Colonic mucosa (tissue), 4 donors: ENCODE results near the gene LY6G6C. TPM values are rescaled to one million over a fixed set of nuclear protein-coding genes. Genes with fewer than 3 reads are reported as not detected.

ENCODE experiments used
- DNase-seq: peaks from one replicate; pipeline ENCODE4 v3.0.0-alpha.2; 2020
- H3K27ac ChIP-seq: fragments of 200-600 bp; one replicate; pipeline ENCODE4 v1.8.0; 2021
- H3K27me3 ChIP-seq: fragments of 200-600 bp; one replicate; pipeline ENCODE4 v1.8.0; 2021
- H3K36me3 ChIP-seq: fragments of 200-600 bp; one replicate; pipeline ENCODE4 v1.8.0; 2021
- H3K4me1 ChIP-seq: fragments of 200-600 bp; one replicate; pipeline ENCODE4 v1.8.0; 2021; ENCODE audit warnings: mild to moderate bottlenecking
- H3K4me3 ChIP-seq: fragments of 200-600 bp; one replicate; pipeline ENCODE4 v1.8.0; 2021
- H3K9ac ChIP-seq, 2 donors: one replicate each; pipeline ENCODE4 v1.7.0; 2013; ENCODE audit warnings: control low read depth in 2 of 2, low read depth in 2 of 2, low read length in 2 of 2
- H3K9me3 ChIP-seq: fragments of 200-600 bp; one replicate; pipeline ENCODE4 v1.8.0; 2021
- CTCF ChIP-seq: fragments of 200-600 bp; IDR thresholded peaks from one replicate; pipeline ENCODE4 v1.8.0; 2022; ENCODE audit warnings: antibody characterized with exemption, mild to moderate bottlenecking
- intact Hi-C: fragments of 100-400 bp; cut with DNase I; formaldehyde crosslinking; loops from one replicate; pipeline ENCODE4 v1.14.1; 2022
- total RNA-seq, 2 donors: library from RNA; stranded (reverse); fragmentation: NEBNext Ultra II Directional in 1 of 2; extraction: Animal tissue kit (Norgen Biotek cat#: 25700) in 1 of 2; gene quantifications; one replicate each; pipeline ENCODE4 v1.2.1, GENCODE V29; 2021
- donor health status: healthy.
- donor health status: DM: no; HTN: no; CAD: no.
- donor health status: DM: no; HTN: no; CAD: no.

Gene LY6G6C
- total RNA-seq, 2 donors from 2014 or later = 2.3 TPM; not detected in 1

- intact Hi-C loops = loop anchor here (5.0 to 10.0 kb wide), 2 partner anchors 85 to 188 kb away; partner anchors contain the start of genes LY6G5C, NELFE and SKIC2
- Histone ChIP-seq H3K9me3 (no peaks in the 10 kb centered on the region), H3K4me1 (no peaks in the 10 kb centered on the region), H3K9ac (no peak overlapping the region), H3K27ac (no peak overlapping the region), H3K36me3 (no peaks in the 10 kb centered on the region), H3K4me3 (no peak overlapping the region), H3K27me3 (no peaks in the 10 kb centered on the region)
- DNase-seq = no peak
- TF ChIP-seq CTCF = no peak
Measured at GRCh38 chr6:31767096-31767645, 45.6 kb upstream of the LY6G6C start.

GRCh38 chr6:31765910-31766794 is 44.6 kb upstream of the LY6G6C start:
- peak overlapping the region; percentile 15 for H3K4me3 ChIP-seq
- peak; percentile 44 for DNase-seq
- no peaks in the 10 kb centered on the region for H3K4me1 ChIP-seq
- no peaks in the 10 kb centered on the region for H3K9me3 ChIP-seq
- no peak overlapping the region for H3K27ac ChIP-seq
- peak overlapping the region in 1 of 2 donors; percentile 43 for H3K9ac ChIP-seq
- no peak for TF ChIP-seq CTCF
- H3K27me3 ChIP-seq = no peaks in the 10 kb centered on the region
- no peaks in the 10 kb centered on the region for H3K36me3 ChIP-seq
- intact Hi-C loops = loop anchor here (5.0 to 10.0 kb wide), 2 partner anchors 84 to 189 kb away; partner anchors contain the start of genes LY6G5C, NELFE and SKIC2

GRCh38 chr6:31765559-31765909 is 44.0 kb upstream of the LY6G6C start:
- DNase-seq = no peak
- Histone ChIP-seq H3K4me1 (no peaks in the 10 kb centered on the region), H3K27me3 (no peaks in the 10 kb centered on the region), H3K4me3 (no peak overlapping the region), H3K9me3 (no peaks in the 10 kb centered on the region), H3K36me3 (no peaks in the 10 kb centered on the region), H3K9ac (no peak overlapping the region), H3K27ac (no peak overlapping the region)
- no peak for TF ChIP-seq CTCF
- intact Hi-C loops = loop anchor here (5.0 to 10.0 kb wide), 2 partner anchors 83 to 189 kb away; partner anchors contain the start of genes LY6G5C, NELFE and SKIC2

- no peak for TF ChIP-seq CTCF
- no peaks in the 10 kb centered on the region for H3K36me3 ChIP-seq
- no peak overlapping the region for H3K27ac ChIP-seq
- H3K9me3 ChIP-seq = no peaks in the 10 kb centered on the region
- intact Hi-C loops = loop anchor here (10.0 kb wide), 1 partner anchor 191 kb away; the partner anchor contains the start of genes NELFE and SKIC2
- DNase-seq = no peak
- H3K4me1 ChIP-seq = no peaks in the 10 kb centered on the region
- no peak overlapping the region for H3K4me3 ChIP-seq
- H3K9ac ChIP-seq = no peak overlapping the region
- no peaks in the 10 kb centered on the region for H3K27me3 ChIP-seq
Measured at GRCh38 chr6:31764198-31764597, 42.7 kb upstream of the LY6G6C start.

- Histone ChIP-seq H3K4me1 (no peaks in the 10 kb centered on the region), H3K9ac (no peak overlapping the region), H3K36me3 (no peaks in the 10 kb centered on the region), H3K9me3 (no peaks in the 10 kb centered on the region), H3K27ac (no peak overlapping the region), H3K27me3 (no peaks in the 10 kb centered on the region), H3K4me3 (no peak overlapping the region)
- intact Hi-C loops = loop anchor here (10.0 kb wide), 1 partner anchor 191 kb away; the partner anchor contains the start of genes NELFE and SKIC2
- TF ChIP-seq CTCF = no peak
- no peak for DNase-seq
Measured at GRCh38 chr6:31763619-31763940, 42.0 kb upstream of the LY6G6C start.
